K562 (cell line): ENCODE results near the gene EIF4EBP2. TPM values are rescaled to one million over a fixed set of nuclear protein-coding genes. Genes with fewer than 3 reads are reported as not detected.

ENCODE experiments used
- ATAC-seq: fragments of 200-7000 bp; cut with Tn5 transposase; 3 replicates; pipeline ENCODE4 v1.9.1; 2020; ENCODE audit warnings: moderate library complexity
- BruUV-seq: library from RNA; stranded (reverse); fragments of 400-500 nt; replicated peaks from 2 replicates; lab custom pipeline; 2021; lab: Mats Ljungman, UMichigan
- CTCF ChIA-PET: fragments of 300-600 bp; formaldehyde crosslinking; extraction: SDS; loops from one replicate; lab custom pipeline; 2021; ENCODE audit warnings: low intra/inter-chr PET ratio; lab: Yijun Ruan, JAX
- POLR2A ChIA-PET: fragments of 300-600, 350-650 bp; sonication (Branson Sonifier 250); formaldehyde crosslinking; extraction: SDS; loops from one replicate; lab custom pipeline; 2021; ENCODE audit warnings: antibody characterized with exemption, inconsistent platforms; lab: Yijun Ruan, JAX
- DNase-seq, 4 experiments: peaks; one replicate each; pipeline versions ENCODE4 v3.0.0 to v3.0.0-alpha.2; 2011 to 2018; ENCODE audit warnings: low spot score in 3 of 4, mixed read lengths in 3 of 4; ENCODE audit errors: extremely low read depth in 1 of 4
- FAIRE-seq: peaks from 2 replicates; lab custom pipeline; 2011; peaks lifted over from hg19 to GRCh38; lab: Jason Lieb, UNC
- H2AFZ ChIP-seq: 2 replicates; pipeline ENCODE4 v1.6.0; 2011; ENCODE audit warnings: low read depth, low read length, control low read depth, inconsistent platforms
- H3K27ac ChIP-seq: fragments of 200-600 bp; 3 replicates; pipeline ENCODE4 v1.8.0; 2011; ENCODE audit warnings: low read depth, mild to moderate bottlenecking, control low read depth, inconsistent platforms, low read length, moderate library complexity, mixed read lengths; ENCODE audit errors: extremely low read depth
- H3K27me3 ChIP-seq, 2 experiments: fragments of 300-600 bp in 1 of 2; 2 replicates in 1 of 2; 3 replicates in 1 of 2; pipeline versions ENCODE4 v1.6.0 to v1.8.0; 2011; ENCODE audit warnings: inconsistent platforms in 2 of 2, low read length in 2 of 2, mild to moderate bottlenecking in 1 of 2, mixed read lengths in 1 of 2, moderate library complexity in 1 of 2; ENCODE audit not compliant: control insufficient read depth in 2 of 2, insufficient read depth in 2 of 2
- H3K36me3 ChIP-seq: fragments of 300-600 bp; 3 replicates; pipeline ENCODE4 v1.8.0; 2011; ENCODE audit warnings: mild to moderate bottlenecking, low read length, inconsistent platforms; ENCODE audit not compliant: control insufficient read depth, insufficient read depth
- H3K4me1 ChIP-seq, 2 experiments: fragments of 200-600 bp in 1 of 2; replicated peaks in 1 of 2; 2 replicates in 1 of 2; 3 replicates in 1 of 2; pipeline versions ENCODE4 v1.5.1 to v1.8.0; 2011; ENCODE audit warnings: inconsistent platforms in 2 of 2, low read length in 2 of 2, mild to moderate bottlenecking in 1 of 2, mixed read lengths in 1 of 2, moderate library complexity in 1 of 2; ENCODE audit not compliant: control insufficient read depth in 2 of 2, insufficient read depth in 2 of 2
- H3K4me2 ChIP-seq: 2 replicates; pipeline ENCODE4 v1.6.1; 2011; ENCODE audit warnings: low read length, control low read depth, inconsistent platforms, mixed read lengths; ENCODE audit not compliant: insufficient read depth
- H3K4me3 ChIP-seq: fragments of 200-600 bp; sonication (generic), shearing (Covaris generic); 2 replicates; pipeline ENCODE4 v1.5.1; 2016; ENCODE audit warnings: control low read depth, inconsistent platforms
- H3K79me2 ChIP-seq: fragments of 200-600 bp; 3 replicates; pipeline ENCODE4 v1.8.0; 2011; ENCODE audit warnings: low read length, inconsistent platforms; ENCODE audit not compliant: control insufficient read depth, insufficient read depth
- H3K9ac ChIP-seq, 2 experiments: 2 replicates each; pipeline versions ENCODE4 v1.6.0 to v1.6.1; 2011; ENCODE audit warnings: low read depth in 2 of 2, low read length in 2 of 2, control low read depth in 1 of 2, inconsistent platforms in 1 of 2, mild to moderate bottlenecking in 1 of 2, mixed read lengths in 1 of 2; ENCODE audit not compliant: insufficient read depth in 1 of 2
- H3K9me1 ChIP-seq: one replicate; pipeline ENCODE4 v1.6.0; 2011; ENCODE audit warnings: inconsistent platforms, mild to moderate bottlenecking, low read length, moderate library complexity; ENCODE audit not compliant: control insufficient read depth, insufficient read depth
- H3K9me3 ChIP-seq: replicated peaks from 2 replicates; pipeline ENCODE4 v1.5.1; 2011; ENCODE audit warnings: low read depth, low read length, inconsistent platforms; ENCODE audit not compliant: control insufficient read depth, insufficient read depth
- H4K20me1 ChIP-seq: replicated peaks from 2 replicates; pipeline ENCODE4 v1.6.1; 2011; ENCODE audit warnings: low read length, inconsistent platforms, mixed read lengths; ENCODE audit not compliant: control insufficient read depth, insufficient read depth
- ARNT ChIP-seq, 2 experiments: fragments of 450-650 bp; IDR thresholded peaks; 2 replicates each; pipeline ENCODE4 v1.6.1; 2016; ENCODE audit warnings: mild to moderate bottlenecking in 1 of 2
- BRD9 ChIP-seq: fragments of 450-650 bp; IDR thresholded peaks from 2 replicates; pipeline ENCODE4 v1.6.1; 2018; ENCODE audit warnings: low read depth; ENCODE audit not compliant: partially characterized antibody
- CBX5 ChIP-seq: IDR thresholded peaks from 2 replicates; pipeline ENCODE4 v1.6.1; 2014; ENCODE audit warnings: low read depth, borderline replicate concordance
- GABPB1 ChIP-seq: sonication (generic); formaldehyde crosslinking; IDR thresholded peaks from 2 replicates; pipeline ENCODE4 v1.8.0; 2022; ENCODE audit warnings: mild to moderate bottlenecking, missing genetic modification reagents
- KLF10 ChIP-seq: fragments of 250-450 bp; sonication (Bioruptor Pico); IDR thresholded peaks from 2 replicates; pipeline ENCODE4 v1.6.1; 2021; ENCODE audit warnings: matching md5 sums
- MEF2D ChIP-seq: conservative IDR thresholded peaks from 2 replicates; pipeline ENCODE4 v1.6.1; 2016; ENCODE audit warnings: low read depth, missing genetic modification characterization, missing compliant biosample characterization
- MEIS2 ChIP-seq: fragments of 450-650 bp; IDR thresholded peaks from 2 replicates; pipeline ENCODE4 v1.6.1; 2014; ENCODE audit warnings: mild to moderate bottlenecking; ENCODE audit not compliant: partially characterized antibody
- MTF1 ChIP-seq: fragments of 250-450 bp; sonication (Bioruptor Pico); IDR thresholded peaks from 2 replicates; pipeline ENCODE4 v1.9.0; 2021; ENCODE audit warnings: moderate library complexity, mild to moderate bottlenecking, inconsistent platforms, borderline replicate concordance
- NBN ChIP-seq: fragments of 450-650 bp; IDR thresholded peaks from 2 replicates; pipeline ENCODE4 v1.6.1; 2016; ENCODE audit warnings: low read depth, mild to moderate bottlenecking
- NR4A1 ChIP-seq, 2 experiments: fragments of 250-450 bp in 1 of 2; fragments of 450-650 bp in 1 of 2; sonication (Bioruptor Pico) in 1 of 2; IDR thresholded peaks; 2 replicates each; pipeline versions ENCODE4 v1.4.0 to v1.6.1; 2016 to 2020; ENCODE audit warnings: mild to moderate bottlenecking in 2 of 2, missing compliant biosample characterization in 1 of 2, missing genetic modification characterization in 1 of 2, moderate library complexity in 1 of 2
- RAD51 ChIP-seq: fragments of 450-650 bp; IDR thresholded peaks from 2 replicates; pipeline ENCODE4 v1.7.1; 2016; ENCODE audit warnings: low read depth, mild to moderate bottlenecking, borderline replicate concordance
- RB1 ChIP-seq: fragments of 450-650 bp; IDR thresholded peaks from 2 replicates; pipeline ENCODE4 v1.6.1; 2017; ENCODE audit warnings: low read depth, mild to moderate bottlenecking
- WGBS: fragments of 100-300 bp; shearing (Covaris generic); methylation state at CpG from one replicate; pipeline ENCODE4 v1.1.6; 2016; ENCODE audit warnings: low coverage, mixed read lengths; ENCODE audit not compliant: insufficient coverage; ENCODE audit errors: missing lambda C conversion rate; 5-methylcytosine and 5-hydroxymethylcytosine counted together
- in situ Hi-C: fragments of 300-500 bp; cut with MboI; formaldehyde crosslinking; loops from 4 replicates; pipeline ENCODE4 v1.15.0; 2018; ENCODE audit warnings: inconsistent platforms, mixed read lengths
- intact Hi-C: fragments of 100-400 bp; cut with micrococcal nuclease; formaldehyde crosslinking; loops from 2 replicates; pipeline ENCODE4 v1.14.2; 2022
- polyA plus RNA-seq, 8 experiments: library from polyadenylated mRNA; depleted of rRNA in 4 of 8; stranded (reverse) in 5 of 8; unstranded in 3 of 8; fragments of >200 nt; fragmentation: Nextera tagmentation in 2 of 8; fragmentation: Illumina TruSeq in 1 of 8; extraction: Ambion mirVana in 2 of 8; extraction: Trizol in 1 of 8; gene quantifications; 2 replicates each; pipeline versions ENCODE4 v1.2.1 to v1.2.3, GENCODE V29; 2011 to 2014; ENCODE audit warnings: inconsistent platforms in 1 of 8, missing spikeins in 1 of 8
- total RNA-seq, 7 experiments: library from RNA; depleted of rRNA in 6 of 7; stranded (reverse); fragments of >200 nt in 6 of 7; fragmentation: Illumina TruSeq in 2 of 7; extraction: Trizol in 2 of 7; gene quantifications; 2 replicates each; pipeline versions ENCODE4 v1.2.1 to v1.2.3, GENCODE V29; 2011 to 2021; ENCODE audit warnings: low replicate concordance in 1 of 7
- TF ChIP-seq, protein P1 (sequence below): fragments of 250-450 bp; sonication (Bioruptor Pico); IDR thresholded peaks from 2 replicates; pipeline ENCODE4 v1.5.0; 2020; ENCODE audit warnings: mild to moderate bottlenecking, borderline replicate concordance
- TF ChIP-seq, protein P2 (sequence below): sonication (generic); formaldehyde crosslinking; IDR thresholded peaks from 2 replicates; pipeline ENCODE4 v1.8.1; 2023; ENCODE audit warnings: mild to moderate bottlenecking, missing genetic modification reagents
- TF ChIP-seq, protein P3 (sequence below): sonication (generic); formaldehyde crosslinking; IDR thresholded peaks from 2 replicates; pipeline ENCODE4 v1.4.0; 2020; ENCODE audit warnings: mild to moderate bottlenecking, missing genetic modification reagents

The EIF4EBP2 gene
- total and polyA plus RNA-seq, 9 of the 15 experiments (the other 6 are each of a cell fraction or from before 2014, with no cell fraction given) = 16.1 to 67.5 (median 38.3) TPM

DNA sequence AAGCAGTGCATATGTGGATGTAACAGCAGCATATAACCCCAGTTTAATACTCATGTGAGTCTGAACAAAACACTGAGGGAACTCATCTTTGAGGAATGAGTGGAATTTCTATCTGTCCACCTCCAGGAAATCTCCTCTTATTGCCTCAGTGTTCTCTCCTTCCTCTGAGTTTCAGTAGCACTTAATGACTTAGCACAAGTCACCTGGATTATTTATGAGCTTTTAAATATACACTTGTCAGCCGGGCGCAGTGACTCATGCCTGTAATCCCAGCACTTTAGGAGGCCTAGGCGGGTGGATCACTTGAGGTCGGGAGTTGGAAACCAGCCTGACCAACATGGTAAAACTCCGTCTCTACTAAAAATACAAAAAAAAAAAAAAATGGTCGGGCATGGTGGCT, 25.8 kb upstream of the EIF4EBP2 start (continued):
- TF ChIP-seq, protein P1, sequence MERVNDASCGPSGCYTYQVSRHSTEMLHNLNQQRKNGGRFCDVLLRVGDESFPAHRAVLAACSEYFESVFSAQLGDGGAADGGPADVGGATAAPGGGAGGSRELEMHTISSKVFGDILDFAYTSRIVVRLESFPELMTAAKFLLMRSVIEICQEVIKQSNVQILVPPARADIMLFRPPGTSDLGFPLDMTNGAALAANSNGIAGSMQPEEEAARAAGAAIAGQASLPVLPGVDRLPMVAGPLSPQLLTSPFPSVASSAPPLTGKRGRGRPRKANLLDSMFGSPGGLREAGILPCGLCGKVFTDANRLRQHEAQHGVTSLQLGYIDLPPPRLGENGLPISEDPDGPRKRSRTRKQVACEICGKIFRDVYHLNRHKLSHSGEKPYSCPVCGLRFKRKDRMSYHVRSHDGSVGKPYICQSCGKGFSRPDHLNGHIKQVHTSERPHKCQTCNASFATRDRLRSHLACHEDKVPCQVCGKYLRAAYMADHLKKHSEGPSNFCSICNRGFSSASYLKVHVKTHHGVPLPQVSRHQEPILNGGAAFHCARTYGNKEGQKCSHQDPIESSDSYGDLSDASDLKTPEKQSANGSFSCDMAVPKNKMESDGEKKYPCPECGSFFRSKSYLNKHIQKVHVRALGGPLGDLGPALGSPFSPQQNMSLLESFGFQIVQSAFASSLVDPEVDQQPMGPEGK (CRISPR knock-in tag) = no peak
- TF ChIP-seq BRD9 (no peak), MEIS2 (peak; percentile 92)

DNA sequence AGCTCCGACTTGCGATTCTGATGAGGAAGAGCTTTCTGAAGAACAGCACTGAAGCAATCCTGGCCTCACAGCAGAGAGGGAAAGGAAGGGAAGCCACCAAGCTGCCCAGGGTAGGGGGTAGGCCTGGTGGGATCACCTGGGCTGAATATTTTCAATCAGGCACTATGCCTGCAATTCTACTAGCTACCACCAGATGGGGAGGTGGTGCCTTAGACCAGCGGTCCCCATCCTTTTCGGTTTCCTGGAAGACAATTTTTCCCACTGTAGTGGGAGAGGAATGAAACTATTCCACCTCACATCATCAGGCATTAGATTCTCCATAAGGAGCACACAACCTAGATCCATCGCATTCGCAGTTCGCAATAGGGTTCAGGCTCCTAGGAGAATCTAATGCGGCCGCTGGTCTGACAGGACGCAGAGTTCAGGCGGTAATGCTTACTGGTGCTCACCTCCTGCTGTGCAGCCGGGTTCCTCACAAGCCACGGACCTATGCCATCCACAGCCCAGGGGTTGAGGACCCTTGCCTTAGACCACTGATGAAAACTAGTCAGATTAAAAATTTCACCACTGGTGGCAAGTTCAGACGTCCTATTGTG, 24.3 kb upstream of the EIF4EBP2 start:
- H3K4me2 ChIP-seq = no peak overlapping the region
- H3K9ac ChIP-seq = no peak overlapping the region
- in situ Hi-C loops (no loop called here), intact Hi-C loops (loop anchor here (5.0 kb wide), 1 partner anchor 78 kb away; no protein-coding TSS in a partner anchor)
- peaks cover 12 to 27% of the 10 kb centered on the region in 2 experiments; a peak in 4 of 5 replicates for H3K4me1 ChIP-seq
- FAIRE-seq = peak; percentile 75
- H4K20me1 ChIP-seq = no peaks in the 10 kb centered on the region
- H3K9me1 ChIP-seq = no peaks in the 10 kb centered on the region
- H3K36me3 ChIP-seq = no peaks in the 10 kb centered on the region
- DNase-seq = peak; percentile 52 to 83 (median 76)
- no peak overlapping the region for H3K4me3 ChIP-seq
- H3K9me3 ChIP-seq = peaks cover 6% of the 10 kb centered on the region
- H3K27me3 ChIP-seq = no peaks in the 10 kb centered on the region
- H2AFZ ChIP-seq = no peak overlapping the region
- ChIA-PET CTCF (interaction anchor here (1.3 kb wide), 1 partner anchor 157 kb away, joined by 8 read pairs; no protein-coding TSS in a partner anchor), POLR2A (interaction anchor here (0.5 to 1.4 kb wide), 8 partner anchors 17 to 201 kb away, joined by 3 to 6 read pairs (median 3); partner anchors contain the start of gene EIF4EBP2)
- ATAC-seq = no peak
- no TSS peak for BruUV-seq
- H3K79me2 ChIP-seq = no peaks in the 10 kb centered on the region; the same call in 2 of the 3 replicates
- no peak overlapping the region for H3K27ac ChIP-seq
- 72% methylated on average over 14 of the region's 14 CpGs for WGBS
- TF ChIP-seq MEF2D (tag) (no peak), KLF10 (CRISPR knock-in tag) (no peak), NBN (no peak), CBX5 (peak; percentile 8; the same call in 1 of the 2 replicates), NR4A1 (CRISPR knock-in tag; IDR thresholded peaks at IDR 0.05) (no peak), NR4A1 (tag; IDR thresholded peaks at IDR 0.05) (no peak), RB1 (0 out of 2 replicates have a peak, but pooled peaks have one; percentile 22), MTF1 (CRISPR knock-in tag) (no peak), RAD51 (no peak), ARNT (IDR thresholded peaks at IDR 0.05) (no peak), GABPB1 (no peak)
- TF ChIP-seq, protein P2, sequence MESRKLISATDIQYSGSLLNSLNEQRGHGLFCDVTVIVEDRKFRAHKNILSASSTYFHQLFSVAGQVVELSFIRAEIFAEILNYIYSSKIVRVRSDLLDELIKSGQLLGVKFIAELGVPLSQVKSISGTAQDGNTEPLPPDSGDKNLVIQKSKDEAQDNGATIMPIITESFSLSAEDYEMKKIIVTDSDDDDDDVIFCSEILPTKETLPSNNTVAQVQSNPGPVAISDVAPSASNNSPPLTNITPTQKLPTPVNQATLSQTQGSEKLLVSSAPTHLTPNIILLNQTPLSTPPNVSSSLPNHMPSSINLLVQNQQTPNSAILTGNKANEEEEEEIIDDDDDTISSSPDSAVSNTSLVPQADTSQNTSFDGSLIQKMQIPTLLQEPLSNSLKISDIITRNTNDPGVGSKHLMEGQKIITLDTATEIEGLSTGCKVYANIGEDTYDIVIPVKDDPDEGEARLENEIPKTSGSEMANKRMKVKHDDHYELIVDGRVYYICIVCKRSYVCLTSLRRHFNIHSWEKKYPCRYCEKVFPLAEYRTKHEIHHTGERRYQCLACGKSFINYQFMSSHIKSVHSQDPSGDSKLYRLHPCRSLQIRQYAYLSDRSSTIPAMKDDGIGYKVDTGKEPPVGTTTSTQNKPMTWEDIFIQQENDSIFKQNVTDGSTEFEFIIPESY (CRISPR knock-in tag) = peak; percentile 92
- TF ChIP-seq, protein P3, sequence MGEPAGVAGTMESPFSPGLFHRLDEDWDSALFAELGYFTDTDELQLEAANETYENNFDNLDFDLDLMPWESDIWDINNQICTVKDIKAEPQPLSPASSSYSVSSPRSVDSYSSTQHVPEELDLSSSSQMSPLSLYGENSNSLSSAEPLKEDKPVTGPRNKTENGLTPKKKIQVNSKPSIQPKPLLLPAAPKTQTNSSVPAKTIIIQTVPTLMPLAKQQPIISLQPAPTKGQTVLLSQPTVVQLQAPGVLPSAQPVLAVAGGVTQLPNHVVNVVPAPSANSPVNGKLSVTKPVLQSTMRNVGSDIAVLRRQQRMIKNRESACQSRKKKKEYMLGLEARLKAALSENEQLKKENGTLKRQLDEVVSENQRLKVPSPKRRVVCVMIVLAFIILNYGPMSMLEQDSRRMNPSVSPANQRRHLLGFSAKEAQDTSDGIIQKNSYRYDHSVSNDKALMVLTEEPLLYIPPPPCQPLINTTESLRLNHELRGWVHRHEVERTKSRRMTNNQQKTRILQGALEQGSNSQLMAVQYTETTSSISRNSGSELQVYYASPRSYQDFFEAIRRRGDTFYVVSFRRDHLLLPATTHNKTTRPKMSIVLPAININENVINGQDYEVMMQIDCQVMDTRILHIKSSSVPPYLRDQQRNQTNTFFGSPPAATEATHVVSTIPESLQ (CRISPR knock-in tag) = no peak
